H1 (cell line): ENCODE data around the gene MYO16. TPM values are rescaled to one million over a fixed set of nuclear protein-coding genes. Genes with fewer than 3 reads are reported as not detected.

ENCODE experiments used
- CTCF ChIA-PET: fragments of 300-600 bp; sonication (Branson Sonifier 250); formaldehyde crosslinking; loops from one replicate; lab custom pipeline; 2021; ENCODE audit not compliant: partially characterized antibody; lab: Charles Lee
- POLR2A ChIA-PET: fragments of 300-600 bp; sonication (Branson Sonifier 250); formaldehyde crosslinking; loops from one replicate; lab custom pipeline; 2021; ENCODE audit warnings: inconsistent platforms; ENCODE audit not compliant: partially characterized antibody; lab: Charles Lee
- DNase-seq, 2 experiments: peaks; one replicate each; pipeline versions ENCODE4 v3.0.0 to v3.0.0-alpha.2; 2010 to 2022; ENCODE audit warnings: low spot score in 2 of 2, low read depth in 1 of 2, mixed read lengths in 1 of 2
- FAIRE-seq: peaks from 2 replicates; lab custom pipeline; 2011; peaks lifted over from hg19 to GRCh38; lab: Jason Lieb, UNC
- H2AFZ ChIP-seq: 2 replicates; pipeline ENCODE4 v1.8.1; 2012; ENCODE audit warnings: low read length, inconsistent platforms
- H2AK5ac ChIP-seq: 2 replicates; pipeline ENCODE4 v1.6.1; 2013; ENCODE audit warnings: low read depth, low read length
- H2BK120ac ChIP-seq: replicated peaks from 2 replicates; pipeline ENCODE3; 2013; ENCODE audit warnings: low read depth, low read length, inconsistent platforms
- H2BK12ac ChIP-seq: 2 replicates; pipeline ENCODE4 v1.6.1; 2013; ENCODE audit warnings: low read depth, low read length
- H2BK15ac ChIP-seq: 2 replicates; pipeline ENCODE4 v1.6.1; 2013; ENCODE audit warnings: low read length
- H2BK20ac ChIP-seq: 2 replicates; pipeline ENCODE4 v1.6.1; 2013; ENCODE audit warnings: low read length
- H2BK5ac ChIP-seq: 2 replicates; pipeline ENCODE4 v1.6.1; 2013; ENCODE audit warnings: low read depth, low read length
- H3K14ac ChIP-seq: 2 replicates; pipeline ENCODE4 v1.6.1; 2013; ENCODE audit warnings: inconsistent platforms; ENCODE audit not compliant: insufficient read length
- H3K18ac ChIP-seq: 2 replicates; pipeline ENCODE4 v1.6.1; 2013; ENCODE audit warnings: low read length; ENCODE audit errors: extremely low read depth
- H3K23ac ChIP-seq: 2 replicates; pipeline ENCODE4 v1.6.1; 2013; ENCODE audit warnings: inconsistent platforms; ENCODE audit not compliant: insufficient read length
- H3K23me2 ChIP-seq: 2 replicates; pipeline ENCODE4 v1.6.1; 2013; ENCODE audit warnings: low read depth, low read length
- H3K27ac ChIP-seq: 2 replicates; pipeline ENCODE4 v1.6.1; 2011; ENCODE audit warnings: low read depth, low read length, inconsistent platforms
- H3K27me3 ChIP-seq, 4 experiments: replicated peaks in 1 of 4; 1 replicate in 1 of 4; 2 replicates in 3 of 4; pipeline versions ENCODE4 v1.6.1 to v1.8.1; 2011 to 2013; ENCODE audit warnings: low read length in 3 of 4, mild to moderate bottlenecking in 3 of 4, inconsistent platforms in 2 of 4, mixed read lengths in 2 of 4, moderate library complexity in 1 of 4; ENCODE audit not compliant: control insufficient read depth in 3 of 4, insufficient read depth in 3 of 4; ENCODE audit errors: extremely low read depth in 1 of 4
- H3K36me3 ChIP-seq, 4 experiments: 2 replicates each; pipeline versions ENCODE4 v1.6.1 to v1.8.1; 2011 to 2013; ENCODE audit warnings: mild to moderate bottlenecking in 4 of 4, low read length in 3 of 4, moderate library complexity in 2 of 4, control low read depth in 1 of 4, inconsistent platforms in 1 of 4; ENCODE audit not compliant: insufficient read depth in 4 of 4, control insufficient read depth in 2 of 4
- H3K4ac ChIP-seq: replicated peaks from 2 replicates; pipeline ENCODE3; 2013; ENCODE audit warnings: low read length, low read depth, mixed read lengths, inconsistent platforms; ENCODE audit not compliant: insufficient read length
- H3K4me1 ChIP-seq, 4 experiments: replicated peaks in 1 of 4; 1 replicate in 1 of 4; 2 replicates in 3 of 4; pipeline versions ENCODE4 v1.6.1 to v1.8.1; 2011 to 2013; ENCODE audit warnings: low read length in 3 of 4, inconsistent platforms in 2 of 4, mixed read lengths in 1 of 4; ENCODE audit not compliant: insufficient read depth in 4 of 4, control insufficient read depth in 3 of 4
- H3K4me2 ChIP-seq, 2 experiments: 2 replicates each; pipeline versions ENCODE4 v1.6.1 to v1.8.1; 2011 to 2013; ENCODE audit warnings: low read depth in 2 of 2, low read length in 2 of 2, control low read depth in 1 of 2, inconsistent platforms in 1 of 2, mild to moderate bottlenecking in 1 of 2; ENCODE audit not compliant: insufficient read depth in 1 of 2
- H3K4me3 ChIP-seq, 4 experiments: fragments of 200-600, 300-600 bp in 1 of 4; sonication (generic), shearing (Covaris generic), sonication (Bioruptor Twin) in 1 of 4; 2 replicates each; pipeline versions ENCODE4 v1.5.1 to v1.8.1; 2011 to 2016; ENCODE audit warnings: low read length in 4 of 4, low read depth in 3 of 4, control low read depth in 2 of 4, inconsistent platforms in 2 of 4, mild to moderate bottlenecking in 2 of 4, mixed read lengths in 1 of 4, moderate library complexity in 1 of 4; ENCODE audit not compliant: insufficient read depth in 2 of 4; ENCODE audit errors: extremely low read depth in 1 of 4
- H3K56ac ChIP-seq: replicated peaks from 2 replicates; pipeline ENCODE3; 2013; ENCODE audit warnings: low read depth, mild to moderate bottlenecking, mixed read lengths, low read length, inconsistent platforms; ENCODE audit not compliant: insufficient read length
- H3K79me1 ChIP-seq: 2 replicates; pipeline ENCODE4 v1.6.1; 2013; ENCODE audit warnings: low read depth, low read length, control low read depth
- H3K79me2 ChIP-seq, 2 experiments: 2 replicates each; pipeline versions ENCODE4 v1.6.1 to v1.8.1; 2012 to 2013; ENCODE audit warnings: low read length in 2 of 2, mild to moderate bottlenecking in 2 of 2, inconsistent platforms in 1 of 2; ENCODE audit not compliant: insufficient read depth in 2 of 2, control insufficient read depth in 1 of 2
- H3K9ac ChIP-seq, 4 experiments: replicated peaks in 1 of 4; 1 replicate in 1 of 4; 2 replicates in 3 of 4; pipeline versions ENCODE4 v1.6.1 to v1.8.1; 2011 to 2013; ENCODE audit warnings: low read depth in 3 of 4, low read length in 3 of 4, control low read depth in 2 of 4, mild to moderate bottlenecking in 2 of 4, moderate library complexity in 2 of 4, inconsistent platforms in 1 of 4; ENCODE audit errors: extremely low read depth in 1 of 4
- H3K9me3 ChIP-seq, 2 experiments: 2 replicates each; pipeline versions ENCODE4 v1.6.1 to v1.8.1; 2012 to 2013; ENCODE audit warnings: mild to moderate bottlenecking in 2 of 2, moderate library complexity in 2 of 2, control low read depth in 1 of 2, inconsistent platforms in 1 of 2, low read depth in 1 of 2, low read length in 1 of 2, mixed read lengths in 1 of 2; ENCODE audit not compliant: insufficient read depth in 2 of 2
- H4K20me1 ChIP-seq, 2 experiments: replicated peaks in 1 of 2; 2 replicates each; pipeline versions ENCODE3 to v1.8.1; 2011 to 2013; ENCODE audit warnings: inconsistent platforms in 2 of 2, low read length in 2 of 2, mild to moderate bottlenecking in 1 of 2; ENCODE audit not compliant: insufficient read depth in 2 of 2, control insufficient read depth in 1 of 2
- H4K5ac ChIP-seq: 2 replicates; pipeline ENCODE4 v1.6.1; 2013; ENCODE audit warnings: low read length, low read depth, mixed read lengths, inconsistent platforms; ENCODE audit not compliant: insufficient read length
- H4K8ac ChIP-seq: 2 replicates; pipeline ENCODE4 v1.8.0; 2013; ENCODE audit warnings: mild to moderate bottlenecking, moderate library complexity, low read length, inconsistent platforms; ENCODE audit not compliant: insufficient read depth; ENCODE audit errors: extremely low read depth
- H4K91ac ChIP-seq: replicated peaks from 2 replicates; pipeline ENCODE3; 2013; ENCODE audit warnings: low read length, mixed read lengths, inconsistent platforms; ENCODE audit not compliant: insufficient read length
- KDM4A ChIP-seq: IDR thresholded peaks from one replicate; pipeline ENCODE4 v1.7.1; 2012; ENCODE audit warnings: low read depth, mild to moderate bottlenecking, moderate library complexity, low read length, inconsistent platforms; ENCODE audit not compliant: severe bottlenecking
- SP4 ChIP-seq: IDR thresholded peaks from 2 replicates; pipeline ENCODE4 v1.6.1; 2012; ENCODE audit warnings: low read length, inconsistent platforms
- whole genome bisulfite sequencing, 2 experiments: shearing (Covaris generic) in 1 of 2; methylation state at CpG; one replicate each; pipeline versions ENCODE4 v1.1.6 to v1.1.7; 2013 to 2015; ENCODE audit warnings: low lambda C conversion rate in 2 of 2, mixed read lengths in 2 of 2, inconsistent platforms in 1 of 2, low coverage in 1 of 2, missing lambda C conversion rate in 1 of 2; ENCODE audit not compliant: insufficient replicate concordance in 2 of 2, insufficient coverage in 1 of 2, insufficient read length in 1 of 2; ENCODE audit errors: extremely low coverage in 1 of 2, missing lambda C conversion rate in 1 of 2; 5-methylcytosine and 5-hydroxymethylcytosine counted together
- polyA plus RNA-seq, 7 experiments: library from polyadenylated mRNA; depleted of rRNA in 3 of 7; stranded (reverse) in 5 of 7; unstranded in 2 of 7; fragments of >200 nt in 5 of 7; fragments of 200-250 nt in 2 of 7; gene quantifications; 1 replicate in 5 of 7; 2 replicates in 1 of 7; 4 replicates in 1 of 7; pipeline versions ENCODE4 v1.2.1 to v1.2.3, GENCODE V29; 2011 to 2013; ENCODE audit warnings: missing spikeins in 2 of 7, mixed read lengths in 2 of 7
- total RNA-seq: library from RNA; stranded (reverse); fragmentation: NEBNext Ultra II Directional; extraction: Animal tissue kit (Norgen Biotek cat#: 25700); gene quantifications from 2 replicates; pipeline ENCODE4 v1.2.1, GENCODE V29; 2021

Gene MYO16
- total and polyA plus RNA-seq, 2 of the 8 experiments (the other 6 are each of a cell fraction or from before 2014, with no cell fraction given) = 0.02 to 0.22 TPM

DNA sequence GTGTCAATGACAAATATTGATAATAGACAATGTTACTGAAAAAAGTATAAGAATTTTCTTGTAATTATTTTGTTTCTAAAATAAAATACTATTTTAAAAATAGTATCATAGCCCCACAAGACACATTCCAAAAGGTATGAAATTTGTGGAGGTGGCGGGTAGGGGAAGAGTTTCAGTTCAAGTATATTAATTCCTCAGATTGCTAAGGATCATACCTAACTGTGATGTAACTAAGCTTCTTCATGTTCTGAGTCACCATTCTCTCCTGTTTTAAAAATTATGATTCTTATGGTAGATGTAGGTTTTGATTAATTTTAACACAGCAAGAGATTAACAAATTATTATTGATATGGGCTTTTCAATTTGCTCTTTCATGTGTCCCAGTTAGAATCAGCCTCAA lies 61.3 kb downstream of the MYO16 start:
- H4K20me1 ChIP-seq = no peaks in the 10 kb centered on the region
- no peaks in the 10 kb centered on the region for H3K4me1 ChIP-seq
- H2BK5ac ChIP-seq = no peak overlapping the region
- ChIA-PET POLR2A (no interaction called here), CTCF (no interaction called here)
- no peak overlapping the region for H3K4me2 ChIP-seq
- no peaks in the 10 kb centered on the region for H3K36me3 ChIP-seq
- H3K23ac ChIP-seq = no peak overlapping the region
- H2AK5ac ChIP-seq = no peak overlapping the region
- H3K18ac ChIP-seq = no peak overlapping the region
- no peak overlapping the region for H2BK20ac ChIP-seq
- H4K91ac ChIP-seq = no peak overlapping the region
- H3K27ac ChIP-seq = no peak overlapping the region
- H3K79me2 ChIP-seq = no peaks in the 10 kb centered on the region
- H3K23me2 ChIP-seq = no peaks in the 10 kb centered on the region
- H2BK120ac ChIP-seq = no peak overlapping the region
- 94% methylated on average over 1 of the region's 1 CpG; no CpG with 5 or more reads in 1 of the 2 experiments for WGBS, 2 experiments
- no peak overlapping the region for H2BK15ac ChIP-seq
- no peak overlapping the region for H4K8ac ChIP-seq
- no peak overlapping the region for H3K14ac ChIP-seq
- no peak overlapping the region for H3K56ac ChIP-seq
- H2BK12ac ChIP-seq = no peak overlapping the region
- no peak overlapping the region for H2AFZ ChIP-seq
- H4K5ac ChIP-seq = no peak overlapping the region
- no peak overlapping the region for H3K9ac ChIP-seq
- DNase-seq (no peak), FAIRE-seq (no peak)
- no peak overlapping the region for H3K4ac ChIP-seq
- H3K9me3 ChIP-seq = no peaks in the 10 kb centered on the region
- no peaks in the 10 kb centered on the region for H3K79me1 ChIP-seq
- no peak overlapping the region for H3K4me3 ChIP-seq
- H3K27me3 ChIP-seq = no peaks in the 10 kb centered on the region
- no peak for TF ChIP-seq SP4
- TF ChIP-seq KDM4A = no peak
